NT2/D1 (cell line): ENCODE data around the gene INAFM2.

Experiments
- DNase-seq: peaks from one replicate; pipeline ENCODE4 v3.0.0-alpha.2; 2011; ENCODE audit warnings: low read depth, low spot score
- H3K27me3 ChIP-seq: 2 replicates; pipeline ENCODE4 v1.6.0; 2011; ENCODE audit warnings: mild to moderate bottlenecking; ENCODE audit not compliant: insufficient read length, insufficient read depth
- H3K36me3 ChIP-seq: 2 replicates; pipeline ENCODE4 v1.6.1; 2011; ENCODE audit warnings: mild to moderate bottlenecking, low read length, mixed read lengths; ENCODE audit not compliant: insufficient read depth, insufficient read length
- H3K4me1 ChIP-seq: 2 replicates; pipeline ENCODE4 v1.5.1; 2011; ENCODE audit not compliant: insufficient read depth, insufficient read length
- H3K4me3 ChIP-seq: 2 replicates; pipeline ENCODE4 v1.5.1; 2011; ENCODE audit warnings: low read depth; ENCODE audit not compliant: insufficient read length
- H3K9ac ChIP-seq: 2 replicates; pipeline ENCODE4 v1.6.0; 2011; ENCODE audit warnings: low read depth; ENCODE audit not compliant: insufficient read length
- H3K9me3 ChIP-seq: 2 replicates; pipeline ENCODE4 v1.5.1; 2011; ENCODE audit warnings: mild to moderate bottlenecking, low read length; ENCODE audit not compliant: insufficient read depth
- SUZ12 ChIP-seq: IDR thresholded peaks from 2 replicates; pipeline ENCODE4 v1.6.1; 2011; ENCODE audit not compliant: insufficient read length, insufficient read depth; ENCODE audit errors: extremely low read depth
- YY1 ChIP-seq: IDR thresholded peaks from 2 replicates; pipeline ENCODE4 v1.6.1; 2011; ENCODE audit not compliant: insufficient read length, insufficient read depth
- ZNF274 ChIP-seq: IDR thresholded peaks from 2 replicates; pipeline ENCODE4 v1.6.1; 2011; ENCODE audit warnings: mild to moderate bottlenecking, low read depth, low read length

Gene INAFM2

DNA sequence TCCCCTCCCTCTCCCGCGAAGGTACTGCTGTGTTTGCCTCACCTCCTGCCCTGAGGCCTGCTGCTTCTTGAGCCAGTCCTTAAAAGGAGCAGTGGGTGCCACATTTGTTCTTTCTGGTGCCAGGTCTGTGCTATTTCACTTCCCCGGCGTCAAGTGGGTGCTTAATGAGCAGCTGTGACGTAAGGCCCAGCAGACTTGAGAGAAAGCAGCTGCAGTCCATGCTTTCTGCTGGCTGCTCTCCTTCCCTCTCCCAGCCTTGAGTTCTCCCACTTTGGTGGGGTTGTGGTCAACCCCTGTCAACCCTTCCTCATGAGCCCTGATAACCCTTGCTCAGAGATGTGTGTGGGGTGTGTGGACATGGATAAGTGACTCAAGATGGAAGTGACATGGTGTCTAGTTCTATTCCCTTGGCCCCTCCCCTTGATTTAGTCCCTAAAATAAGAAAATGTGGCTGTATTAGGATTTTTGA, 6.9 kb downstream of the INAFM2 start:
- peaks cover 38% of the 10 kb centered on the region for H3K36me3 ChIP-seq
- no peak overlapping the region for H3K4me3 ChIP-seq
- H3K4me1 ChIP-seq, result peaks cover 7% of the 10 kb centered on the region
- no peak for DNase-seq
- TF ChIP-seq ZNF274 (no peak), SUZ12 (no peak), YY1 (no peak)
- H3K9me3 ChIP-seq, result no peaks in the 10 kb centered on the region
- no peak overlapping the region for H3K9ac ChIP-seq
- H3K27me3 ChIP-seq, result no peaks in the 10 kb centered on the region

DNA sequence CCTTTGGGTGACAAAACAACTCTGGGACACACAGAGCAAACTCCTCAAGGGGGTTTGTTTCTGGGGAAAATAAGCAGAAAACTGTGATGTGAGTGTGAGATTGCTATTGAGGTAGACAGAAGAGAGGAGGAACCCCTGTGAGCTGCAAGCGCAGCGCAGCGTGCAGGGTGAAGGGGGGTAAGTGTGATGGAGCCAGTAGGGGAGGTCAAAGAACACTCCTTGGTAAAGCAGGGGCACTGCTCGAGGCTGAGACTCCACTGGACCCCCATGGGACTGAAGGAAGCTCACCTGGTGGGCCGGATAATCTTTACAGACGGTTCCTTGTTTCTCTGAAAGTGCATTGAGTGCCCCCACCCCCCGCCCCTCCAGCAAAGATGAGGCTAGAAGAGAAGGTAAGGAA, 7.5 kb downstream of the INAFM2 start:
- Histone ChIP-seq H3K36me3 (peaks cover 32% of the 10 kb centered on the region), H3K9me3 (no peaks in the 10 kb centered on the region), H3K4me1 (peaks cover 9% of the 10 kb centered on the region), H3K27me3 (no peaks in the 10 kb centered on the region), H3K4me3 (no peak overlapping the region), H3K9ac (no peak overlapping the region)
- TF ChIP-seq YY1, result no peak
- TF ChIP-seq ZNF274, result no peak
- no peak for TF ChIP-seq SUZ12
- no peak for DNase-seq

DNA sequence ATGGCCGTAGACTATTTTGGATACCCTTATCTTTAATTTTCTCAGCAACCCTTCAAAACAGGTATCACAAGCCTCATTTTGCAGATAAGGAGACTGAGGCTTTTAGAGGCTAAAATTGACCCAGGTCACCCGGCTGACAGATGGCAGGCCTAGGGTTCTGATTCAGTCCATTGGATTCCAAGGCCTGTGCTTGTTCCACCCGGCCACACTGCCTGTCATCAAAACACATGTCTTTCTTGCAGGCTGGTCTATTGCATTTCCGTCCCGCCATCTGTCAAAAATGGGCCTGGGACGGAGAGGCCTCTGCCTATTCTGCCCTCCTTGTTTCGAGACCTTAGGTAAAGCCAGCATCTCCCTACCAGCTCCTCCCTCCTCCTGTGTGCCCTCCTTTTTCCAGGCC, 8.1 kb downstream of the INAFM2 start:
- H3K9ac ChIP-seq, result no peak overlapping the region
- no peak for DNase-seq
- peaks cover 9% of the 10 kb centered on the region for H3K4me1 ChIP-seq

DNA sequence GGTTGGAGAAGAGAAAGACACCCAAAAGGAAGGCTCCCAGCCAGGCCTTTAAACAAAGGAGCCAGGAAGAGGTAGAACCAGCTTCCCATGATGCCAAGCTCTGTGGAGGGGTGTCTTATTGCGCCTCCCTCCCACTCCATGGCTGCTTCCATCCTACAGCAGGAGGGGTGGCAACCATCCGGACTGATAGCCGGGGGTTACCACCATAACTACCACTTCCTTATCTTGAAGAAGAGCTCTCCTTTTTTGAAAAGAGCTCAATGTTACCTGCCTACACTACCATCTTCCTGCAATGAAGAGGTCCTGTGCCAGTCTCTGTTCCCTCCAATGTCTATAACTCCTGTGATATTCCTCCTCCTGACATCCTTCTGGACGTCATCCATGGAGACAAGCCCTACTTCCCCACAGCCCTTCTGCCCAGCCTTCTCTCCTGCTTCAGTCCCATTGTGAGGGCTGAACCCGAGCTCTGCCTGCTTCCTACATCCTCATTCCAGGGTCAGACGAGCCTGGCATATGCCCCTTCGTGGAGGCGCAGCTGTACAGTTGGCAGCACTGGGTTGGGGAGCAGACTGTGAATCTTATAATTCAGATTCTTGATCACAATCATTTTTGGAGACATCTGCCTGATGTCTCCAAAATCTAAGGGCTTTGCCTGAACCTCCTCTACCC, 8.8 kb downstream of the INAFM2 start:
- Histone ChIP-seq H3K9ac (no peak overlapping the region), H3K9me3 (no peaks in the 10 kb centered on the region), H3K4me3 (no peak overlapping the region), H3K27me3 (no peaks in the 10 kb centered on the region), H3K36me3 (peaks cover 24% of the 10 kb centered on the region), H3K4me1 (peaks cover 12% of the 10 kb centered on the region)
- no peak for DNase-seq
- TF ChIP-seq SUZ12 (no peak), YY1 (no peak), ZNF274 (no peak)

More for the DNA sequence above, 8.1 kb downstream of the INAFM2 start:
- no peaks in the 10 kb centered on the region for H3K27me3 ChIP-seq
- H3K9me3 ChIP-seq, result no peaks in the 10 kb centered on the region
- TF ChIP-seq SUZ12 (no peak), YY1 (no peak), ZNF274 (no peak)
- H3K4me3 ChIP-seq, result no peak overlapping the region
- peaks cover 28% of the 10 kb centered on the region for H3K36me3 ChIP-seq

DNA sequence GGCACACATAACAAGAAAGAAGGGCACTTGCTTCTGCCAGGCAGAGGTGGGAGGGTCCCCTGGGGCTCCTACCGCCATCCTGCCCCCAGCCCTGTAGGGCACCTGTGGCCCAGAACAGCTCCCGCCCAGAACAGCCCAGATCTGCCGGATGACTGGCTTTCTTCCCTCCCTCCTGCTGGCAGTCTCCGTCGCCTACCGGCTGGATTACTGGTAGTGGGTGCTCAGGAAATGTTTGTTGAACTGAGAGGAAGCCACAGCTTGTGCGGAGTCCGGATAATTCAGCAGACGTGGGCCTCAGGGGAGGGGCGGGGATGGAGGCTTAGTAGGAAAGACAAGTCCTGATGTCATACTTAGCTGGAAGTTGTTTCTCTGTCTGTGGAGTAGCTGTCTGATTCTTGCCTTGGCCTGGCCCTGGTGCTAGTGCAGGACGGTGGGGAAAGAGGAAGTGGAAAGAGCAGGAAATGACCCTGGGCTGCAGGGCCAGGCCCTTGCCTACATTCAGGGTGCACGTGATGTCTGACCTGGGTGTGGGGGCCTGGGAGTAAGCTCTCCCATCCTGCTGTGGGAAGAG, 10.5 kb downstream of the INAFM2 start:
- Histone ChIP-seq H3K4me3 (no peak overlapping the region), H3K27me3 (no peaks in the 10 kb centered on the region), H3K4me1 (peaks cover 17% of the 10 kb centered on the region), H3K9me3 (no peaks in the 10 kb centered on the region), H3K9ac (no peak overlapping the region), H3K36me3 (peaks cover 24% of the 10 kb centered on the region)
- DNase-seq, result no peak
- TF ChIP-seq ZNF274 (no peak), YY1 (no peak), SUZ12 (no peak)

DNA sequence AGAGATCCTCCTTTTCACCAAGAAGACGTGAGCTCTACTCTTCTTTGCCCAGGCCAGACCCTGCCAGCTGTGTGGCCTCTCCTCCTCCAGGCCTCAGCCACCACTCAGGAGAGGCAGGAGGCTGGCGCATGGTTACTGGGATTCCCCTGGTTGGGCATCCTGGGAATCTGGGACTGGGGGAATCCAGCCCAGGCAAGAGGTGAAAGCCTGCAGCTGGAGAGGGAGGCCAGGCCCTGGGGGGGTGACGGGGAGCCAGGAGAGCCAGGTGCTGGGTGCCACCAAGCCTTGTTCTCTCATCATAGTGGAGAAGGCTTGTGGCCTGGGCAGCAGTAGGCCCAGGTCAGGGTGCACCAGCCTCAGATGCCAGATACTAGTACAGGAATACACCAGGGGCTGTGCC, 11.0 kb downstream of the INAFM2 start:
- H3K9ac ChIP-seq, result no peak overlapping the region
- H3K4me3 ChIP-seq, result no peak overlapping the region
- no peak for DNase-seq
- H3K27me3 ChIP-seq, result no peaks in the 10 kb centered on the region
- peaks cover 20% of the 10 kb centered on the region for H3K4me1 ChIP-seq
- no peaks in the 10 kb centered on the region for H3K9me3 ChIP-seq
- peaks cover 21% of the 10 kb centered on the region for H3K36me3 ChIP-seq
- TF ChIP-seq ZNF274, result no peak
- no peak for TF ChIP-seq SUZ12
- no peak for TF ChIP-seq YY1

DNA sequence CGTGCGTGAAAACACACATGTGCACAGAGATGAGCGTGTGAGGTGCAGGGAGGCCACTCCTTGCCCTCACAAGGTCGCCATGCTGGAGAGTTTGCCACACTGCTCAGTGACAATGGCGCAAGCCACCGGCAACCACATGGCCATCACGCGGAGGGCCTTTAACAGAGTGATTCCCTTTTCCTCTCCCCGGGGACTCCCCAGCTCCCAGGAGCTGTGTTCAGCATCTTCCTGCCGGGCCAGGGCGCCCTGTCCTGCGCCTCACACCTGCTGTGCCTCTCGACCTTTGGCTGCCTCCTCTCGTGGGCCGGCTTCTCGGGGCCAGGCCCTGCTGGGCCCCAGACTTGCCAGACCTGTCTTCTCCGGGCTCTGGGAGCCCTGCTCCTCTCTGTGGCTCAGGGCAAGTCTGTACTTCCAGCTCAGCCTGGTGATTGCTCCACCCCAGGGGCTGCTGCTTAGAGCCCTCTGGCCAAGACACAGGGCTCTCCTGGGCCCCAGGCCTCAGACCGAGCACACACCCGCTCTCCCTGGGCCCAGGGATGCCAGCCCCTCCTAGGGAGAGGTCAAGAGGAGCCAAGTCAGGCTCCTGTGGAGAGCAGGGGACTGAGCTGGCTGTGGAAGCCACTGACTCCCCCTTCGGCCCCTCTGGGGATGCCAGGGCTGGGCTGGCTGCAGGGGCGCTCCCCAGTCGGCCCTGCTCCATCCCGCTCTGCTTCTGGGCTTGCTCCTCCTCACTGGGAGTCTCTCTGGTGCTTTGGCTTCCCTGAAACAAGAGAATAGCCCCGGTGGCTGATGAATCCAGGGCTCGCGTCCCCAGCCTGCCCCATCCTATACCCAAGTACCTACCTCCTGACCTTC, 11.7 kb downstream of the INAFM2 start:
- no peak overlapping the region for H3K4me3 ChIP-seq
- DNase-seq, result no peak
- no peak for TF ChIP-seq SUZ12
- no peak for TF ChIP-seq YY1
- no peak for TF ChIP-seq ZNF274
- H3K9me3 ChIP-seq, result no peaks in the 10 kb centered on the region
- no peaks in the 10 kb centered on the region for H3K27me3 ChIP-seq
- peaks cover 15% of the 10 kb centered on the region for H3K36me3 ChIP-seq
- H3K4me1 ChIP-seq, result peaks cover 24% of the 10 kb centered on the region
- H3K9ac ChIP-seq, result no peak overlapping the region
